Measurements from ENCODE around the gene AARS2. TPM values are rescaled to one million over a fixed set of nuclear protein-coding genes. Genes with fewer than 3 reads are reported as not detected.

Gene AARS2
- polyA plus RNA-seq, 1 experiment: 5.8 TPM

DNA sequence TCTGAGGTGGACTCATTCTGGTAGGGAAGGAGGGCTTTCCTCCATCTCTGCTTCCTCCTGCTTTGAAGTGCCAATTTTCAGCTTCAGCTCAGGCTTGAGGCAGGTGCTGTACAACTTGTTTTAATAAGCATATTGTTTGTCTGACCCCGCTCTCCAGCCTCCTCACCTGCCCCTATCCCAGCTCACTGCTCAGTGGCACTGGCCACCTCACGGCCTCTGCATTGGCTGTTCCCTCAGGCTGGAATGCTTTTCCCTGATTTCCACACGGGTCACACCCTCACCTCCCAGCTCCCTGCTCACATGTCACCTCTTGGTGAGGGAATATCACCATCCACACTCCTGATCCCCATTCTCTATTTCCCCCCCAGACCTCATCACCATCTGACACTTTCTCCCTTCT is 14.3 kb downstream of the AARS2 start:
- Histone ChIP-seq H3K27ac (ENCODE audit: low read depth, low read length) (no peak overlapping the region), H3K27me3 (ENCODE audit: control insufficient read depth, insufficient read depth, low read length) (peaks cover 31% of the 10 kb centered on the region), H3K4me3 (ENCODE audit: low read depth, low read length) (no peak overlapping the region), H3K9me3 (ENCODE audit: control insufficient read depth, insufficient read depth, low read length) (no peaks in the 10 kb centered on the region; the same call in 1 of the 2 replicates)
- ChIA-PET POLR2A (interaction anchor here (0.7 to 1.4 kb wide), 2 partner anchors 11 to 52 kb away, joined by 3 read pairs; partner anchors contain the start of gene HSP90AB1), CTCF (interaction anchor here (1.3 to 1.5 kb wide), 2 partner anchors 14 to 16 kb away, joined by 4 to 8 read pairs; partner anchors contain the start of gene AARS2)
- DNase-seq (ENCODE audit: low read depth, low spot score): no peak
- no peak for TF ChIP-seq CTCF (IDR thresholded peaks at IDR 0.05; ENCODE audit: low read depth, low read length)

DNA sequence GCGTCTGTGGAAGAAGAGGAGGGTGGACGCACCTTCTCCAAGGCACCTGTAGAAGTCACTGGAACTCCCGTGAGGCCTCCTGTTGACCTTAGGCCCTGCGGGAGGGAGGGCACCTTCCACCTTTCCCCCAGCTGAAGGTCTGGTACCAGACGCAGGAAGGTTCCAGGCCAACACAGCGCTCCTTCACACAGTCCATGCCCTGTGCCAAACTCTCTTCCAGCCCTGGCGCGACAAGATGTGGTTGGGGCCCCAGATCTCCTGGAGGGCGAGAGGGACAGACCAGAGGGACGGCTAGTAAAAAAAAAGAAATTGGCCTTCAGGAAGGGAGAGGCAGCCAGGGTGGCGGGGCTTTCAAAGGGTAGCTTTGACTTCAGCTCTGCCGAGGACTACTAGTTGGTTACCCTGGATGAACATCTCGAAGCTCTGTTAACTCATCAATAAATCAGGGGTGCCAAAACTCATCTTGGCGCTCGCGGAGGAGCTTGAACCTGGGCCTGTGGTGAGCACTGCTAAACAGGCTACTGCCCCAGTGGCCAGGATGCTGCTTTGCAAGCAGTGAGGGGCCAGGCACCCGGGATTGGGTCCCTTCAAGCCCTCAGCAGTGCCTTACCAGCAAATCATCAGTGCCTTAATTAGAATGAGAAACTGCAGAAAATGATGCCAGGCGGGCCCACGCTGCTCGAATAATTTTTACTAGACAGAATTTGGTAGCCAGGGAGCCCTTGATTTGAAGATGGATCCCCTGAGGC is 14.9 kb downstream of the AARS2 start:
- Histone ChIP-seq H3K27ac (ENCODE audit: low read depth, low read length) (no peak overlapping the region), H3K4me3 (ENCODE audit: low read depth, low read length) (no peak overlapping the region), H3K27me3 (ENCODE audit: control insufficient read depth, insufficient read depth, low read length) (peaks cover 35% of the 10 kb centered on the region), H3K9me3 (ENCODE audit: control insufficient read depth, insufficient read depth, low read length) (no peaks in the 10 kb centered on the region; the same call in 1 of the 2 replicates)
- ChIA-PET POLR2A (interaction anchor here (1.4 kb wide), 1 partner anchor 11 kb away, joined by 3 read pairs; no protein-coding TSS in a partner anchor), CTCF (interaction anchor here (1.3 to 1.5 kb wide), 2 partner anchors 15 to 16 kb away, joined by 4 to 8 read pairs; partner anchors contain the start of gene AARS2)
- no peak for TF ChIP-seq CTCF (IDR thresholded peaks at IDR 0.05; ENCODE audit: low read depth, low read length)
- no peak for DNase-seq (ENCODE audit: low read depth, low spot score)

DNA sequence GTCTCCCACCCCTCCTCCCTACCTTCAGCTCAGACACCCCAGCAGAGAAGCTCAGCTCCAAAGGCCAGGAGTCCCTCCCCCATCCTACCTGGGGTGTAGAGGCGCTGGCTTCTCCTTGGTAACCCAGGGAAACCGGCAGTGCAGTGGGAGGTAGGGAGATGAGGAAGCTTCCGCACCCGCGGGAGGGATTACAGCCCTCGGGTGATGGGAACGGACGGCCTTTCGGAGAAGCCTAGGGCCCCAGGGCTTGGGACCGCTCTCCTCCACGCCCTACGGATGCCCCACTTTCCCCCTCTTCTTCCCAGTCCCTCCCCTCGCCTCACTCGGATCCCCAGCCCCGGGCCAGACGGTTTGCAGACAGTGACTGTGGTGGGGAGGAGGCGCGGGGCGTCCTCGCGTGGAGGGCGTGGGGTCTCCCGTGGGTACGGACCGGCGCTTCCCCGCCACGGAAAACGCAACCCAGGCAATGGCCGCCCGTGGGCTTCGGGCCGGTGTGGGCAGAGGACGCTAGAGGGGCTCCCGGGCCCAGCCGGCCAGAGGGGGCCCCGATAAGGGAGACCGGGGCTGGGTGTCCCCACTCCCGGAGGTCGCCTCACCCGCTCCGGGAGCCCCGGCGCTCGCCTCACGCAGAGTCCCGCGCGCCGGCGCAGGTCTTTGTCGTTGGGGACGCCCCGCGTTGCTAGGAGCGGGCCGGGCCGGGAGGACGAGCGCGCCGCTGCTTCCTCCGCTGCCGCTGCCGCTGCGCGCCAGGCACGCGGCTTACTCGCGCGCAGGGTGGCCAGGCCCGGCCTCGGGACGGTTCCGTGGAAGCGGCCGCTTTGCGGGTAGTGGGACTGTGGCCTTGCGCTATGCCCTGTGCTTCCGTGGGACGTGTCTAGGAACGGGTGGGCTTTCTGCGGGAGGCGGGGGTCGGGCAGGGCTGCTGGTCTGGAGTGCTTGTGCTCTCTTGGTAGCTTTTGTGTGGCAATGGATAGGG is 15.8 kb downstream of the AARS2 start:
- CTCF ChIA-PET: interaction anchor here (1.3 to 1.5 kb wide), 2 partner anchors 16 to 17 kb away, joined by 4 to 8 read pairs; partner anchors contain the start of gene AARS2
- Histone ChIP-seq H3K27ac (ENCODE audit: low read depth, low read length) (no peak overlapping the region), H3K4me3 (ENCODE audit: low read depth, low read length) (peak overlapping the region; percentile 50), H3K9me3 (ENCODE audit: control insufficient read depth, insufficient read depth, low read length) (no peaks in the 10 kb centered on the region; the same call in 1 of the 2 replicates), H3K27me3 (ENCODE audit: control insufficient read depth, insufficient read depth, low read length) (peaks cover 41% of the 10 kb centered on the region)
- POLR2A ChIA-PET: interaction anchor here (1.0 to 1.6 kb wide), 3 partner anchors 8 to 73 kb away, joined by 3 to 5 read pairs (median 3); no protein-coding TSS in a partner anchor
- no peak for DNase-seq (ENCODE audit: low read depth, low spot score)
- TF ChIP-seq CTCF (IDR thresholded peaks at IDR 0.05; ENCODE audit: low read depth, low read length): no peak

GRCh38 chr6:44294832-44295791 is 18.0 kb downstream of the AARS2 start:
- POLR2A ChIA-PET: interaction anchor here (0.6 to 1.6 kb wide), 4 partner anchors 10 to 669 kb away, joined by 3 to 8 read pairs (median 4); no protein-coding TSS in a partner anchor
- no peak for DNase-seq (ENCODE audit: low read depth, low spot score)
- no peaks in the 10 kb centered on the region; the same call in 1 of the 2 replicates for H3K9me3 ChIP-seq (ENCODE audit: control insufficient read depth, insufficient read depth, low read length)
- peaks cover 62% of the 10 kb centered on the region for H3K27me3 ChIP-seq (ENCODE audit: control insufficient read depth, insufficient read depth, low read length)
- CTCF ChIA-PET: interaction anchor here (0.6 to 1.9 kb wide), 8 partner anchors 8 to 1487 kb away, joined by 3 to 12 read pairs (median 3); partner anchors contain the start of genes AARS2 and SLC35B2
- no peak overlapping the region for H3K4me3 ChIP-seq (ENCODE audit: low read depth, low read length)
- H3K27ac ChIP-seq (ENCODE audit: low read depth, low read length): no peak overlapping the region
- no peak for TF ChIP-seq CTCF (IDR thresholded peaks at IDR 0.05; ENCODE audit: low read depth, low read length)
